Effector memory CD4-positive, alpha-beta T cell (primary cell): Measurements from ENCODE around the gene TMEM252.

Experiments used
- DNase-seq, 3 donors: peaks; one replicate each; pipeline ENCODE4 v3.0.0-alpha.2; 2020
- H3K27ac ChIP-seq: 2 replicates; pipeline ENCODE4 v1.7.0; 2013; ENCODE audit warnings: mild to moderate bottlenecking, low read length, moderate library complexity; ENCODE audit not compliant: insufficient read depth, poor library complexity, severe bottlenecking
- H3K27me3 ChIP-seq: replicated peaks from 2 replicates; pipeline ENCODE4 v1.7.0; 2013; ENCODE audit warnings: mild to moderate bottlenecking, low read length; ENCODE audit not compliant: insufficient read depth, control insufficient read depth, poor library complexity, severe bottlenecking
- H3K36me3 ChIP-seq: 2 replicates; pipeline ENCODE4 v1.7.0; 2013; ENCODE audit warnings: mild to moderate bottlenecking, low read length, moderate library complexity; ENCODE audit not compliant: control insufficient read depth, insufficient read depth
- H3K4me1 ChIP-seq: 2 replicates; pipeline ENCODE4 v1.7.0; 2013; ENCODE audit warnings: low read length, mild to moderate bottlenecking; ENCODE audit not compliant: control insufficient read depth, insufficient read depth, poor library complexity, severe bottlenecking
- H3K4me3 ChIP-seq: 2 replicates; pipeline ENCODE4 v1.7.0; 2013; ENCODE audit warnings: low read length, low read depth, mild to moderate bottlenecking; ENCODE audit not compliant: insufficient read depth, poor library complexity, severe bottlenecking
- H3K9me3 ChIP-seq: 2 replicates; pipeline ENCODE4 v1.7.0; 2013; ENCODE audit warnings: mild to moderate bottlenecking, low read length, moderate library complexity; ENCODE audit not compliant: control insufficient read depth

TMEM252 gene

DNA sequence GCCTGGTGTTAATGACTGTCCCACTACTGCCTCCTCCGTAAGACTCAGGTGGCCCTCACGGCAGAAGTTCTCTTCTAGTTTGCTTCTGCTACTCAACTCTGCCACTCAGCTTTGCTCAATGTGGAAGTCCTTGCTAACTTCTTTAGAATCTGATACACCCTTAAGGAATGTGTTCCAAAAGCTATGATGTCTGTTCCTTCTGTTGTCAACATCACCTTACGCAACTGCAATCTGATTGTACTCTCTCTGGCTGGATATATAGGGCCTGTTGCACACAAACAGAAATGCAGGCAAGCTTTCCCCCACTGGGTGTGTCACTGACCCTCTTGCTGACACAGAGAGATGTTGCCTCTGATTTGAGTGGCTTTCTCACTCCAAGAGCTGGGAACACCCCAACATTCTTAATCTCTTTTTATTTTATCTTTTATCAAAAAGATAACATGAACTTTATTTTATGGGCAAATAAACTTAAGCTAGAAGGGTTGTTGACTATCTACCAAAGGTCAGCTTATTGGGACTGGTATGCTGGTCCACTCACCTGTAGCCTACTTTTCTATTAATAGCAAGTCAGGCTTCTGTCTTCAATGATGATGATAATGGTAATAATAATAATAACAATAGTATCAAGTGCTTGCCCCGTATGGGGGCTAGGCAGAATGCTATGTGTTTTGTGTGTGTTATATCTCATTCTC lies 25.2 kb downstream of the TMEM252 start:
- Histone ChIP-seq H3K9me3 (no peaks in the 10 kb centered on the region), H3K4me1 (no peaks in the 10 kb centered on the region), H3K4me3 (no peak overlapping the region), H3K36me3 (no peaks in the 10 kb centered on the region), H3K27me3 (no peaks in the 10 kb centered on the region), H3K27ac (no peak overlapping the region)
- no peak for DNase-seq

DNA sequence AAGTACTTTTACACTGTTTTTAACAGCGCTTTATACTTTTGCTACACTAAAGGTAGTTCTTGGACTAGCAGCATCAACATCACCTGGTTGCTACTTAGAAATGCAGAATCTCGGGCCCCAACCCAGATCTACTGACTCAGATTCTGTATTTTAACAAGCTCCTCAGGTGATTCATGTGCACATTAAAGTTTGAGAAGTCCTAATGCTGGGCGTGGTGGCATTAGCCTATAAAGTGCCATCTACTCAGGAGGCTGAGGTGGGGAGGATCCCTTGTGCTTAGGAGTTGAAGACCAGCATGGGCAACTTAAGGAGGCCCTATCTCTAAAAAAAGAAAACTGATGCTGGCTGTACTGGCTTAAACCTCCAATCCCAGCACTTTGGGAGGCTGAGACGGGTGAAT lies 26.7 kb downstream of the TMEM252 start:
- Histone ChIP-seq H3K4me3 (no peak overlapping the region), H3K27me3 (no peaks in the 10 kb centered on the region), H3K27ac (no peak overlapping the region), H3K36me3 (no peaks in the 10 kb centered on the region), H3K4me1 (no peaks in the 10 kb centered on the region), H3K9me3 (no peaks in the 10 kb centered on the region)
- DNase-seq: no peak

DNA sequence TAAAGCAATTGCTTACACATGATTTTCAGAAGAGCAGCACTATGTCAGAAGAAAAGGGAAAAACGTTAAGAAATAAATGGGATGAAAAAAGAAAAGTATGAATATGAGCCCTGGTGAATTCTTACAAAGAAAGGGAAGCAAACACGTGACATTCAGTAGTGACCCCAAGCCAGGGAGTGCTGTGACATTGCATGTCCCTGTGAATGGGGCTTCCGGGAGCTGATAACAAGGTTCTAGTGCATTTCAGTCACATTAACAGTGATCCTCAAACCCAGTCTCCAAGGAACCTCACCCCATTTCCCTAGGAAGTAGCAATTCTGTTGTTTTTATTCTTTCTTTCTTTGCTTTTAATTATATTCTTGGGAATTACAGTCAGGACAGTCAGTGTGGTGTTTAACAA lies 27.3 kb downstream of the TMEM252 start:
- no peaks in the 10 kb centered on the region for H3K9me3 ChIP-seq
- no peaks in the 10 kb centered on the region for H3K27me3 ChIP-seq

DNA sequence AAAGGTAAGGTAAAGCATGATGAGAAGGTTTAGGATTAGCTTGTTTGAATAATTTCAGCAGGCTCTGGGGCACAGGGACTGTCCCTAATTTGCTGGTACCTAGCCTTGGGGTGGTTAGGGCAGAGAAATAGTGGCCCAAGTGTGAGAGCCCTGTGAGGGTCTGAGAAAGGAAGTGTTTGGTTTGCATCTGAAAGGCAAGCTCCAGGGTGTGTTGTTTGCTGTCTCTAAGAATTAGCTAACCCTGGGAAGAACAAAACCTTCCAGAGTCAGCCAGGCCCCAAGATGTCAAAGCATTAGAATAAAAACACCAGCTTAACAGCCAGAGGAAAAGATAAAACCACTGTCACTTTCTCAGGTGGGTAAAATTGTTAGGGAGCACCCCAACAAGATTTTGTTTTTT lies 31.0 kb downstream of the TMEM252 start:
- no peaks in the 10 kb centered on the region for H3K4me1 ChIP-seq
- no peaks in the 10 kb centered on the region for H3K9me3 ChIP-seq
- H3K27me3 ChIP-seq: no peaks in the 10 kb centered on the region
- no peak overlapping the region for H3K27ac ChIP-seq
- no peak overlapping the region for H3K4me3 ChIP-seq
- DNase-seq: no peak
- H3K36me3 ChIP-seq: no peaks in the 10 kb centered on the region

More for the DNA sequence above, 27.3 kb downstream of the TMEM252 start:
- no peak overlapping the region for H3K27ac ChIP-seq
- no peak overlapping the region for H3K4me3 ChIP-seq
- DNase-seq: no peak
- no peaks in the 10 kb centered on the region for H3K4me1 ChIP-seq
- H3K36me3 ChIP-seq: no peaks in the 10 kb centered on the region

DNA sequence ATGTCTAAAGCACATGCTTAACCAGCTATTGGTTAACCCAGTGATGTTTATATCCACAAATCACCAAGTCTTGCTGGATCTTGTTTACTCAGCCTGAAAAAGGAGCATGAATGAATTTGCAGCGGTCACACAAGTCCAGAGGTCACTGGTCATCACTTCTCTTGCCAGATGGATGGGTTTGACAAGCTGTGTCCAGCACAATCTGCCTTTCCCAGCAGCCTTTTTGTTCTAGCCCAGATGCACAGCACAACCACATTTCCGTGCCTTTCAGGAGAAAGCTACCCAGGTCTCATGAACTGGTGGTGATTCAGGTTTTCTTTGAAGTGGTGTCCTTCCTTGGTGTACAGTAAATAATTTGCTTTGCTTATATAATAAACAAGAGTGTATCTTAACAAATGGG lies 32.1 kb downstream of the TMEM252 start:
- Histone ChIP-seq H3K4me3 (no peak overlapping the region), H3K9me3 (no peaks in the 10 kb centered on the region), H3K4me1 (no peaks in the 10 kb centered on the region), H3K36me3 (no peaks in the 10 kb centered on the region), H3K27ac (no peak overlapping the region), H3K27me3 (no peaks in the 10 kb centered on the region)
- DNase-seq: no peak

DNA sequence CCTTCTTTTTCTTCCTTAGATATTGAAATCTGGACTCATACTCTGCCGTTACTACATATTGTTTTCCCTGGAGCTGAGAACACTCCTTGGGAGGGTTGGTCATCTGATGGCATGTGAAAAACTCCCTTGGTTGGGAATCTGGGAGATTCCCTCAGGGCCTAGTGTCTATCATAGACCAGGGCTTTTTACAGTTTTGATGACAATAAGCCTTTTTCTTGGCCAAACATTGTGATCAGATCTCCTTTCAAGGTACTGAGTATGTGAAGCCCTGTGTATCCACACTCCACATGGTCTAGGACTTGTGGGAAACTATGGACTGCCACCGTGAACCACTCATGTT lies 32.9 kb downstream of the TMEM252 start:
- no peaks in the 10 kb centered on the region for H3K9me3 ChIP-seq
- no peak overlapping the region for H3K4me3 ChIP-seq

DNA sequence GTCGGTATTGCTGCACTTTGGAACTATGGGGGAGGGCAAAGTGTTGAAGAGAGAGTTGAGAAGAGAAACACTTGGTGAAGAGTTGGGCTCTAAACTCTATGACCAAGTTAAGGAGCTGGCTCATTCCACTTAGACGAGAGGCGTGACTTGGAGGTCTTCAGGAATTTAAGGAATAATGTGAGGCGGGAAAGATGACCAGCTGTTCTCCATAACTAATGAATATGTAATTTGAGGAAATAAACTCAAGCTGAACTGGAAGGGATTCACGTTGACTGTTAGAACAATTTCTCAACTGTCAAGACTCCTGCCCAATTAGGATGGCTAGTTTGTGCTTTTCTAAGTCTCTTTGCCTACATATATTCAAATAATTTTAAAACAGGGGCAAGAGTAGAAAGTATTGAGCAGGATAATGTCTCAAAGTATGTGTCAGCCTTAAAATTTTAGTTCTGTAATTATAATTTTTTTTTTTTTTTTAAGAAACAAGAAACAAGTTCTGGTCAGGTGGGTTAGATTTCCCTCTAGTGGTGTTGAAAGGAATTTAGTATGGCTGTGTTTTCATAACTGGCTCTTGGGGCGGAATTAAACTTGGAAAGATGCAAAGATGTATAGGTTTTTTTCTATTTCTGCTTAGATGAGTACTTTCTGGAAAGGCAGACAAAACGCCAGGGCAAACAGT lies 33.4 kb downstream of the TMEM252 start:
- no peaks in the 10 kb centered on the region for H3K27me3 ChIP-seq
- H3K4me1 ChIP-seq: no peaks in the 10 kb centered on the region
- H3K4me3 ChIP-seq: no peak overlapping the region
- H3K27ac ChIP-seq: no peak overlapping the region
- H3K9me3 ChIP-seq: no peaks in the 10 kb centered on the region
- no peak for DNase-seq
- no peaks in the 10 kb centered on the region for H3K36me3 ChIP-seq

More for the DNA sequence above, 32.9 kb downstream of the TMEM252 start:
- Histone ChIP-seq H3K27ac (no peak overlapping the region), H3K27me3 (no peaks in the 10 kb centered on the region), H3K36me3 (no peaks in the 10 kb centered on the region), H3K4me1 (no peaks in the 10 kb centered on the region)
- no peak for DNase-seq

DNA sequence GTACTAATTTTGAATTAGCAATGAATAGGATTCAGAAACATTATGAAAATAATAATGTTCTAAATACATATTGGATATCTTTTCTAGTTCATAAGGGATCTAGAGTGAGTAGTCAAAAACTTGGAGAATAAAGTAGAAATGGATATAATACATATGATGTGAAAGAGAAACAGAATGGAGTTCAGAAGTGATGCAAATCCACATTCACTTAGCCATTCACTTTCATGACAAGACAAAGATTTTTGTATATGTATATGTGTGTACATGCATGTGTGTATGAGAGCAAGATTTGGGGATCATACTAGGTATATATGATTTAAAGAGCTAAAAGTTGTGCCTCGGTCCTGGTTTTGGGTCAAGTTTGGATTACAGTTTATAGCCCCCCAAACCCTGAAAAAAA lies 34.1 kb downstream of the TMEM252 start:
- DNase-seq: no peak
- no peak overlapping the region for H3K27ac ChIP-seq
- H3K9me3 ChIP-seq: no peaks in the 10 kb centered on the region
- no peaks in the 10 kb centered on the region for H3K36me3 ChIP-seq
- no peaks in the 10 kb centered on the region for H3K4me1 ChIP-seq
- H3K27me3 ChIP-seq: no peaks in the 10 kb centered on the region
- H3K4me3 ChIP-seq: no peak overlapping the region

DNA sequence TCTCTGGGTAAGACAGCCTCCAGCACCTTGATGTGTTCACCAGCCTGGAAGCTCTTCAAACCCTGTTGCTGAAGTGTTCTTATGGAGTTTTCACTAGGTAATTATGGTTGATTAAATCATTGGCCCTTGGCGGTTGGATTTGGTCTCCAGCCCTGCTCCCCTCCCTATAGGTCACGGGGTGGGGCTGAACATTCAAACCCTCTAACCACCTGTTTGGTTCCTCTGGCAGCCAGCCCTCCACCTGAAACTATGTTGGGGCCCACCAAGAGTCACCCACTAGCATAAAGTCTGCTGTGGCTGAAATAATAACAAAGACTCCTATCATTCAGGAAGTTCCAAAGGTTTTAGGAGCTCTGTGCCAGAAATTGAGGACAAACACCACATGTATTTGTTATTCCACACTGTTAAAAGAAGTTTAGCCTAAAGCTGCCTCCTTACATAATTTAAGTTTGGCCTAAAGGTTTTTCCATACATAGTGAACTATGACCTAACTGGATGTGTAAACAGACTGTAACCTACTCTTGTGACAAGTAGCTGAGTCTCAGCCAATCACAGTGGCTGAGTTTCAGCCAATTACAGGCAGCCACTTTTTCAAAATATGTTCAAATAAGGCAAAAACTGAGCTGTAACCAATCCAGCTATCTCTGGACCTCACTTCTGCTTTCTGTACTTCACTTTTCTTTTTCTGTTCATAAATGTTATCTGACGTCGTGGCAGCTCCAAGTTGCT lies 34.8 kb downstream of the TMEM252 start:
- Histone ChIP-seq H3K27me3 (no peaks in the 10 kb centered on the region), H3K36me3 (no peaks in the 10 kb centered on the region), H3K4me1 (no peaks in the 10 kb centered on the region), H3K4me3 (no peak overlapping the region), H3K27ac (no peak overlapping the region), H3K9me3 (no peaks in the 10 kb centered on the region)
- no peak for DNase-seq

DNA sequence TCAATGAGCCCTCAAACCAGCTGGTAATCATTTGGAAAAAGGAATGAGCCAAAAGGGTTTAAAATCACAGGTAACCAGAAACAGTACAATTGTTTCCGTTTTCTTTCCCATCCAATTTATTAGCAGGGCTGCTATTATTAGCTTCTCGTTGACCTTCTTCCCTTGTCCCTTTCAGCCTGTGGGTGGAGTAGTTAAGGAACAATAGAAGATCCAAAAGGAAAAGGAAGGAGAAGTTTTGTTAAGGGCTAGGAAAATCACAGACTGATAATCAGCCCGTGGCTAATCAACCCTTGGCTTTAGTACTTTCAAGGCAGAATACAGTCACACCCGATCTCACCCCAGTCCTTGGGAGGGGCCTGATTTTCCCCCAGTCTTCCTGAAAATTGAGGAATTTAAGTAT lies 38.4 kb downstream of the TMEM252 start:
- no peaks in the 10 kb centered on the region for H3K4me1 ChIP-seq
- no peak for DNase-seq

More for the DNA sequence above, 38.4 kb downstream of the TMEM252 start:
- Histone ChIP-seq H3K9me3 (no peaks in the 10 kb centered on the region), H3K4me3 (no peak overlapping the region), H3K27ac (no peak overlapping the region), H3K36me3 (no peaks in the 10 kb centered on the region), H3K27me3 (no peaks in the 10 kb centered on the region)
